NCI-H146 treated with DMSO at 0.1 percent for 48 hours (cell line): ENCODE data around the gene VPS37D.
"Not testable (repeated sequence)": the region's sequence is repeated elsewhere in the genome, so short reads cannot be mapped to it uniquely, and the experiment has no call there.

Experiments used
- DNase-seq: peaks from one replicate; lab custom pipeline; 2025; ENCODE audit not compliant: unreplicated experiment; lab: John Stamatoyannopoulos, UW

Gene VPS37D

DNA sequence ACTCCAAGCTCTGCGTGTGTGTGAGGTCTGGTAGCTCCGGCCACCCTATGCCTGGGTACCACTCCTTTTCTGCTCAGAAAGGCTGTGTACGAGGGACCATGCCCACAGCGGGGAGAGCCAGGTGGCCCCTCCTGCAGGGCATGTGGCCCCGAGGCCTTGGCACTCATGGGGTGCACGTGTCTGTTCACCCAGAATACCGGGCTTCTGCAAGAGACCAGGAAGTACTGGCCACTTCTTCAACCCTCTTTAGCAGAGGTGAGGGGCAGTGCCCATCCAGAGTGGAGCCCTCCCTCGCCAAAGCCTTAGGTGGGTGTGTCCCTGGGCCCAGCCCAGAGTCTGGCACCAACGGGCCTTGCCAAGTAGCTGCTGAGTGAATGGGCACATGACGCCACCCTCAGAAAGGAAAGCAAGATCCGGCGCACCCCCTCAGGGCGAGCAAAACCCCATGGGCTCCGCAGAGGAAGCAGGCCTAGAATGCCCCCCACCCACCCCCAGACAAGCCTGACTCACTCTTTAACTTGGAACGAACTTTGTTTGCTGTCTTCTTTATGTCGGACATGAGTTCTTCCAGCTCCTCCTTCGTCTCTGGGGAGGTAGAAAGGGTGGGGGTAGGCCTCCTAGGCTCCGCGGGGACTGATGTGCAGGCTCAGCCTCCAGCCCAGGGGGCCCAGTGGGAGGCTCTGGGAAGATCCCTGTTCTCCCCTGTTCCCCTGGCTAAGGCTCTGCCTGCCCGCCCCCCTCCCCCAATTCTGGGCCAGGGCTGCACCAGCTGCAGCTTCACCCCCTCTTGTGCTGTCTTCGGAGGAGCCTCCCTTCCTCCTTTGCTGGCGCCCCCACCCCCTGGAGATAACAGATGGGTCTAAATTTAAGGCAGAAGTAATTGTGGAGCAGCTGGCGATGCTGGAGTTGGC is 37.3 kb downstream of the VPS37D start:
- no peak for DNase-seq

DNA sequence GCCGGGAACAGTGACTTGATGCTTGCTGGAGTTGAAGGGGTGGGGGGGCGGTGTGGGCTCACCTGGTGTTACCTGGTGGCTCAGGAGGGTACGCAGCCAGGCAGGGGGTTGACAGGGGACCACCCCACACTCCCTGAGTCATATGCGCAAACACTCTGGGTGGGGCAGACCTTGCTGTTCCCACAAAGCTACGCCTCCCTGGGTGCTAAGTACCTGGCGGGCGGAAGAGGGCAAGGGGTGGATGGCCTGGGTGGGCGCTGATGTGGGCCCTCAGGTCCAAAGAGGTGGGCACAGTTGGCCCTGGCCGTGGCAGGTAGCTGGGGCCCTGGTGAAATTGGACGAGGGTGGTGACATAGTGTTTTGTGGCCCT is 37.9 kb downstream of the VPS37D start:
- DNase-seq: no peak

DNA sequence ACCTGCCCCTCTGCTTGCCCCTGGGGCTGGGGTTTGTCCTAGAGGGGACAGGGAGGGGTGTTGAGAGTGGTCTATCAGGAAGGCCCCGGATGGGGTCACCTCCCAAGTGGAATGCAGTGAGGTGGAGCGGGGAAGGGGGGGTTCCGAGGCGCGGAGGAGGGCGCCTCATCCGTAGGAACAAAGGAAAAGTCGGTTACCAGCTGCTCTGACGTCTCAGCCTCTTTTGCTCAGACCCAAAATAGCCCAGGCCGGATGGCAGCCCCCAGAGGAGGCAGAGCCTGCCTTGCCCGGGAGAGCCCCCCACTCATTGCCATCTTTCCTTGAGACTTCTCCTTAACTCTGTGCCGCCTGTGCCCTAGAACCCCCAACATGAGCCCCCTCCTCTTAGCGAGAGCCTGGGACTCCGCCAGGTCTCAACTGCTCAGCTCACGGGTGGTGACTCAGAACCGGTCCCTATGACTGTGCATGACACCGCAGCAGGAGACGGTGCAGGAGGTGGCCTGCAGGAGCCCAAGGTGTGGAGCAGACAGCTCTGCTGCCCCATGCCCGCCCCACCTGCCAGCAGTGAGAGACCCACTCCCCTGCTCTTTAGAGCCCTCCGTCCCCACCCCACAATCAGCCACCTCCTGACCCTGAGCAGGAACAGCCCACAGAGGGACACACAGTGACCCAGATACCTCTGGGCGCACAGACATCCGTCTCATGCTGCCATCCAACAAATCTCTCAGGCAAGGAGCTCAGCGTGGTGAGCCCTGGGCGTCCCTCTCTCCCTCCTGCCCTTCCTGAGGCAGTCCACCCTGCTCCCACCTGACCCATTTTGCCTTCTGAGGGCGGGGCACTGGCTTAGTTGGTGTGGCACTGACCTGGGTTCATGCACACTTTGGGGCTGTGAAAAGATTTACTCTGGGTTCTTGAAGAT is 38.8 kb downstream of the VPS37D start:
- DNase-seq: no peak

DNA sequence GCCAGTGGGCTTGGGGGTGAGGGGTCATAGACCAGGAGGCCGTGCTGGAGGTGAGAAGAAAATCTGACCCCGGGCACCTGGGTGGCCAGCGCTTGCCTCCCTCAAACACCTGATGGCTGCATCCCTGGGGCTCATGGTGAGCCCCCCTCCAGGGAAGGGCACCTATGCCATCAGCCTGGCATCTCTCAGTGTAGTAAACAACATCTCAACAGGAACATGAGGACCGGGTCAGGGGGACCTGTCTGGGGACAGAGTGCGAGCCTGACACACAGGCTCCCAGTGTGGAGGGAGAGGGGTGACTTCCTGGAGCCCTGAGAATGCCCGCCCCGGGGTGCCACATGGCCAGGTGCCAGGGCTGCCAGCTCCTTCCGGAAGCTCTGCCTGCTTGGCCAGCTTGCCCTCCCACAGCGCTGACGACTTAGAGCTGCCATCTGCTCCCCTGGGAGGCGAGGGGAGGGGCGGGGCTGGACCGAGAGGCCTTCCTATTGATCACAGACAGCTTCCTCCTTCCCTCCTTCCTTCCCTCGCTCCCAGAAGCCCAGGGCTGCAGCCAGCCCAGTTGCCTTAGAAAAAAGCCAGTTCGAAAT is 39.5 kb downstream of the VPS37D start:
- DNase-seq: no peak

DNA sequence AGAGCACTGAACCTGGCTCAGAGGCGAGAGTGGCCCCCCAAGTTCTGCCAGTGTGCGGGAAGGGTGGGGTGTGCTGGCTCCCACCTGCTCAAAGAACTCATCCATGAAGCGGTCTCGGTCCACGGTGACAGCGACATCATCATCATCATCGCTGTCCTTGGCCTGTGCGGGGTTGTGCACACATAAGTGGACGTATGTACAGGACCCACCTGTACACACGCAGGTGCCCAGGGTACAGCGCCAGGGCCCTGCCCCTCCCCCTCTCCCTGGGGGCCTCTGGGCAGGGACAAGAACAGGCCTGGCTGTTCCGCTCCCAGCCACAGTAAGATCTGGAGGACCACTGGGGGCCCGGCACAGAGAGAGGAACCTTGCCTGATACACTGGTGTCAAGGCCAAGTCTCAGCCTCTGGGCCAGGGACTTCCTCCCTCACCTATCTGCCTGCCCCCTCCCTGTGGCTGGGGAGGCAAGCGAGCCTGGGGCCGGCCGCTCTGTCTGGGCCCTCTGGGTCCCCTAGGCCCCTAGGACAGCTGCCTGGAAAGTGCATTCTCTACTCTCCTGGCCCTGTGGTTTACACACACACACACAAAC is 41.4 kb downstream of the VPS37D start:
- no peak for DNase-seq

DNA sequence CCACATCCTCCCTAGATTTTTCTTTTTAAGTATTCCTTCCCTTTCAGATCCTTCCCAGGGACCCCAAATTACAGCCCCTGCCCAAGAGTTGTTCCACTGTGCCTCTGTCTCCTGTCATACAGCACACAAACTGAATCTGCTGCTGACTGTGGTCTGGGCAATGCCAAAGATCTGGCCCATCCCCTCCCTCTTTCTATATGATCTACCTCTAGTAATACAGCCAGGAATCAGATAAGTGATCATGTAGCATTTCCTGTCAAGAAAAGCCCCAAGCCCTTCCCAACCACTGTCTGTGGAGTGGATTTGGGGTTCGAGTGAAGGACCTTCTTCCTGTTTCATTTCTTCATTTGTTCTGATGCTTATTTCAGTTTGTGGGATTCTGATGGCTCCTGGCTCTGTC is 45.1 kb downstream of the VPS37D start:
- no peak for DNase-seq

DNA sequence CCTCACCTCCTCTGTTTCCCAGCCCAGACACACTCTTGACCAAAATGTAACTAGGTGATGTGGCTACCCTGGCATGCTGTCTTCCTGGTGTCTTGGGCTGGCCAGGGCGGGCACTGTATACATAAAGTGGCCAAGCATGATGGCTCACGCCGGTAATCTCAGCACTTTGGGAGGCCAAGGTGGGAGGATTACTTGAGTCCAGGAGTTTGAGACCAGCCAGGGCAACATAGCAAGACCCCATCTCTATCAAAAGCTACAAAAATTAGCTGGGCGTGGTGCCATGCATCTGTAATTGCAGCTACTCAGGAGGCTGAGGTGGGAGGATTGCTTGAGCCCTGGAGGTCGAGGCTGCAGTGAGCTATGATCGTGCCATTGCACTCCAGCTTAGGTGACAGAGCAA is 45.7 kb downstream of the VPS37D start:
- DNase-seq: not testable (repeated sequence)

DNA sequence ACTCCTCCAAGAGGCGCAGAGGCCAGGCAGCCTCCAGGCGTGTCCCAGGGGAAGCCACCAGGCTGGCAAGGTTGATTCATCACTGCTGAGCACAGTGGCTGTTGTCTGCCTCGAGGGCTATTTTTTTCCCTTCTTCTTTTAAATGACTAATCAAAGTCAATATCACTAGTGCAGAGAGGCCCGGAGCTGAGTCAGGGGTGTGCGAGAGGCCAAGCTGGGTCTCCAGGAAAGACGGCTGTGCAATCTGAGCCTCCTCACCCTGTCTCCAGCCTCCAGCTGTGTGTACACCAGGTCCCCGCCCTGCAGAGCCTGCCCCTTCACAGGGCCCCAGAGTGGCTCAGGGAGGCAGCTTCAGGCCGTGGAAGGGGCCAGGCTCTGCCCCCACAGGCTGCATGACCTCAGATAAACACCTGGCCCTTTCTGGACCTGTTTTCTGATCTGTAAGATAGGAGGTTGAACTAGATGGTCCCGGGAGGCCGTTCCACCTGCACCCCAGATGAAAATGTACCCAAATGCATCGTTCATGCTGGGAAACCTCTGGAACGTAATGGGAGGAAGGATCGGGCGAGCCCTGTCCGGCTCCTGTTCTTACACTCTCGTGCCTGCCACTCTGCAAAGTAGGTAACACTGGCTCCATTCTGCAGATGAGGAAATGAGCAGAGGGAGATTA is 48.2 kb downstream of the VPS37D start:
- DNase-seq: peak; percentile 93

DNA sequence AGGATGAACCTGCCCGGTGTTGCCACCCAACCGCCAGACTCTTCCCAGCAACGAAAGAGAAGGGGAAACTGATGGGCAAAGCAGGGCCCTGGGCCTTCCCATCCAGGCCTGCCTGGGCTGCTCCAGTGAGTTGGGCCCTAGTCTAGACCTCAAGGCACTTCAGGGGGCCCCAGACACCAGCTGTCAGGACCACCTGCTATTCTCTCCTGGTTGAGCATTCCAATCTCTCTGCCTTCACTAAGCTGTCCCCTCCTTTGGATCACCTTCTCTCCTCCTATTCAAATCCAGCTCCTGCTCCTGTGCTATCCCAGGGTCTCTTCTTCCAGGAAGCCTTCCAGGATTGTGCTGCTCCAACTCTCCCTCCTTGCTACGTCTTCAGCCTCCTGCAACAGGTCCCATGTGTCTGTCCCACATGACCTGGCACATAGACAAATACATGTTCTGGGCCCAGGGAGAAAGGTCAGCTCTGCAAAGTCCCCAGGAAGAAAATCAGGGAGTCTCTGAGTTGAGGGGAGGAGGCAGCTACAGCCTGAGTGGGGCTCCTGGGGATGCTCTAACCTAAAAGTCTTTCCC is 48.8 kb downstream of the VPS37D start:
- no peak for DNase-seq

DNA sequence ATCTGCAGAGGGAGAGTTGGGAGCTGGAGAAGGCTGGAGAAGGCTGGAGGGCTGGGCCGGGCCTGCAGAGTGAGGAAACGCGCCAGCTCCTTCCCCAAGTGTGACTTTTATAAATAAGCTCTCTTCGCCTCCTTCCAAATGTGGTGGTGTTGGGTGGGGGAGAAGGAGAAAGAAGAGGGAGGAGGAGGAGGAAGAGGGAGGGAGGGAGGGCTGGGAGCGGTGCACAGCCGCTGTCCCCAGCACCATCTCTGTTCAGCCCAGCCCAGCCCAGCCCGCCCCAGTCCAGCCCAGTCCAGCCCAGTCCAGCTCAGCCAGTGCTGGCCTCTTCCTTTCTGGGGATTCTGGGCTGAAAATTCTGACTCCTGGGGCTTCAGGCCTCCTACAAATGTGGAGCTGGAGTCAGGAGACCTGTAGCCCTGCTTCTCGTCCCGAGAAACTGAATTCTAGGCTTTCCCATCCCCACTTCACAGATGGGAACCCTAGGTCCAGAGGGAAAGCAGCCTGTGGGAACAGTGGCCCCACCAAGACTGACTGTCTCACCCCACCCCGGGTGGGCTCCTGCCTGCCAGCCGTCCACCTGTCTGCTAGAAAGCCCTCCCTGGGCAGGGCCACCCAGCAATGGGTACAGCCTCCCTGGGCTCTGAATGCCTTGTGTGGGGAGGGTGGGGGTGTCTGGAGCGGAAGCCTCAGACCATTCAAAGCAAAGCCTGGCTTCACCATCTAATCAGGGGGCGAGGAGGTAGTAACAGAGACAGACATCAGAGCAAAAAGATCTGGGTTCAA is 49.6 kb downstream of the VPS37D start:
- DNase-seq: no peak

DNA sequence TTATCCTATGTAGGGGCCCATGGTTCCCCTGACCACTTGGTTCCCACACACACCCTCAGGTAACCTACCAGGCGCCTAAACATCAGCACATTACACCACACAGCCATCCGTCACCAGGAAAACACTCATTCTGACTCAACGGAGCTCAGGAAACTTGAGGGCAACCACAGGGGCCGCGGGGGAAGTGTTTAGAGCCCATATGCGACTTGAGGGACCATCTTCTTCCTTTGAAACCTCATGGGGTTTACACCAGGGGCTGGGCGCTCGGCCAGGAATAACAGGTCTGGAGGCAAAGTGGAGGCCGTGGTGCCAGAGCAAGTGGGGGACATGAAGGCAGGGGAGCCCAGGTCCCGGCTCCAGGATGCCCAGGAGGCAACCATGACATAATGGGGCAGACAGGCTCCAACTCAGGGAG is 50.4 kb downstream of the VPS37D start:
- DNase-seq: no peak

DNA sequence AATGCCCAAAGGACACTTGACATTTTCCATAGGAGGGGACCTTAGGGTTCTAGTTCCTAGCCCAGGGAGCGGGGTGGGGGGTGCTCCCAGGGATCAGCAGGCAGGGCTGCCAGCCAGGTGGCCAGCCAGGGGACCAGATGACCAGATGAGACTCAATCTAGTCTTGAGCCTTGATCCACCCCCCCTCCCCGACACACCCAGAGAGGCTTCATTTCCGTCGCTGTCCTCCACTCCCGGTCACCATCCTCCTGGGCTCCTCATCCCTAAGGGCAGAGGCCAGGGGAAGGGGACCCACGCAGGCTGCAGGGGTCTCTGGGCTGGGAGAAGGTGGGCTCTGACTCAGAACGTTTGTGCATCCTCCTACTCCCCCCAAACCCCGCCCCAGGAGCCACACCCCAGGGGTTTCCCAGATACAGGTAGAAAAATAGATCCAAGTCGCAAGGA is 50.8 kb downstream of the VPS37D start:
- DNase-seq: no peak

DNA sequence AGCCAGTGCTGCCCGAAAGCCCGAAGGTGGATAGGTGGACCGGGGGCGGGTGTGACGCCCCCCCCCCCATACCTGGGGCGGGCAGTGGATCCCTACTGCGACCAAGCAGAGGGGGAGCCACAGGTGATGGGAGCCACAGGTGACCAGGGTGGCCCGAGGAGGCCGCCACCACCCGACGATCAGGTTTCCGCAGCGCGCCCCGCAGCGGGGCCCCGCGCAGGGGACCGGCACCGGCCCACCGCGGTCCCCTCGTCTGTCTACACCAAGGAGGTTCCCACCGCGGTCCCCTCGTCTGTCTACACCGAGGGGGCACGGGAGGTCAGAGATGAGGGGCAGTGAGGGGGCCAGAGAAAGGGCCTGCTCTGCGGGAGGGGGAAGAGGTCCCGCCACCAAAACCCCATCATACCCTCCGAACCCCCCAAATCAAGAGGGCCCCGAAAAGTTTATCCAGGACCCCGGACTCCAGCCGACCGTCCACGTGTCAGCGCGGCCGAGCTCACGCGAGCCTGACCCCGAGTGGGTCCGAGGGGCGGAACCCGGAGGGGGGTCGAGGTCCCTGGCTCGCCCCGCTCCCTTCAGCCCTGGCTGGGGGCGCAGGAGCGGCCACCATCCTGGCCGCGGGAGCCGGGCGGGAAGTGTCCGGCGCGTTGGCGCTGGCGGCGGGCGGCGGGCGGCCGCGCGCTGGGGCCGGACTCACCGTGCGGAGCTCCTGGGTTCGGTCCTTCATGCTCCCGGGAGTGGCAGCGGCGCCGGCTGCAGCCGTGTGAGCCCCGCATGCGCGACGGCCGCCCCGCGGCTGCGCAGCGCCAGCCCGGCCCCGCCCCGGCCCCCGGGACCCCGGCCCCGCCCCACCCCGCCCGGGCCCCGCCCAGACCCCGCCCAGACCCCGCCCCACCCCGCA is 51.5 kb downstream of the VPS37D start, which contains the start of gene STX1A:
Gene STX1A, minus strand, starts transcription at position 765 of the 901 bp plus-strand sequence. Its CDS starts 38 bp downstream, at position 727.
- peak; percentile 28 for DNase-seq

DNA sequence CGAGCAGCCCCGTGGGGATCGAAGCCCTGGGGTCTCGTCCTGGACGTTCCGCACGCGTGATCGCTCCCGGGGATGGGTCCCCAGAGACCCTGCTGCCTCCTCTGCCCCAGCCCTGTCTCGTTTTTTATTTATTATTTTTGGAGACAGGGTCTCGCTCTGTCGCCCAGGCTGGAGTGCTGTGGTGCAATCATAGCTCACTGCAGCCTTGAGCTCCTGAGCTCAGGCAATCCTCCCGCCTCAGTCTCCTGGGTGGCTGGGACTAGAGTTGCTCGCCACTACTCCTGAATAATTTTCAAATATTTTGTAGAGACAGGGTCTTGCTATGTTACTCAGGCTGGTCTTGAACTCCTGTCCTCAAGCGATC is 52.2 kb downstream of the VPS37D start:
- no peak for DNase-seq

DNA sequence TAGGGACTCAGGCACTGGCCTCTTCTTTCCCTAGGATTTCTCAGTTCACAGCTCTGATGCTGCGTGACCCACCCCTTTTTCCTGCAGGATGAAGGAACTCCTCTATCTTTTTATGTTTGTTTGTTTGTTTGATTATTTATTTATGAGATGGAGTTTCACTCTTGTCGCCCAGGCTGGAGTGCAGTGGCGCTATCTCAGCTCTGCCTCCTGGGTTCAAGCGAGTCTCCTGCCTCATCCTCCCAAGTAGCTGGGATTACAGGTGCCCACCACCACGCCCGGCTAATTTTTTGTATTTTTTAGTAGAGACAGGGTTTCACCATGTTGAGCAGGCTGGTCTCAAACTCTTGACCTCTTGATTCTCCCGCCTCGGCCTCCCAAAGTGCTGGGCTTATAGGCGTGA is 52.8 kb downstream of the VPS37D start:
- DNase-seq: not testable (repeated sequence)

DNA sequence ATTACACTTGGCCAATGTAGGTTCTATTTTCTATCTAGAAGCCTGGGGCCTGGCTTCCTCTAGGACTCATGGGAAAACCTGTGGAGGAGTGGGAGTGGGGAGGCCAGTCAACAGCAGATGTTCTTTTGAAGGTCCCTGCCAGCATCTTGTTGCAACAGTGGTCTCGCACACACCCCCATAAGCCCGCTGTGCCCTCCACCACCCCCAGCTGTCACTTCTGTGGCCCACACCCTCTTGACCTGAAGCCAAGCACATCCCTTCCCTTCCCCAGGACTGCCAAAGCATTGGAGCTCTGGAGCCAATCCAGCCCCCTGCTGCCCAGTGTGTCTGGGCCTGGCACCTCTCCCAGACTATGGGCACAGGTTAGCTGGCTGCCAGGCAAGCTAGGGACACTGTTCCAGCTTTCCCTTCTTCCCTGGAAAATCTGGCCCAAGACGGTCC is 53.8 kb downstream of the VPS37D start:
- no peak for DNase-seq
